ENCODE results near the gene TNIP2.
A peak's percentile ranks its signal among the peaks of the same experiment; 100 is the strongest.
"Not testable (repeated sequence)": the region's sequence is repeated elsewhere in the genome, so short reads cannot be mapped to it uniquely, and the experiment has no call there.

The TNIP2 gene

DNA sequence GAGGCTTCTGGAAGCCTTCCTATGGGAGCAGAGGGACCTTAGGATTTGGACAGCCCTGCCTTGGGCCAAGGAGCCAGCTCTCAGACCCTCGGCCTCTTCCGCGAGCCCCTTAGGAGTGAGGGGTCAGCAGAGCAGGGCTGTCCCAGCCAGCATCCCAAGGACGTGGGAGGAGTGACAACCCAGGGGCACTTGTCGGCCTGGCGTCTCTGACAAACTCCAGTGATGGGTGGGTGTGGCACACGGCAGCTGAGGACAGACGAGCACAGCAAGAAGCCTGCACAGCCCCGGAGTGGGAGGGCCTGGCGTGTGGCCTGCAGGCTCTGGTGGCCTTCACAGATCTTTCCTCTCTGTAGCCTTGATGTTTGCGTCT lies 11.6 kb upstream of the TNIP2 start:
- DNase-seq: no peak

GRCh38 chr4:2767046-2767704 lies 11.0 kb upstream of the TNIP2 start:
- no peak for DNase-seq

- no peak for DNase-seq
Observed at GRCh38 chr4:2765832-2766526, 9.8 kb upstream of the TNIP2 start.

GRCh38 chr4:2763511-2763967 lies 7.4 kb upstream of the TNIP2 start:
- DNase-seq: no peak

DNA sequence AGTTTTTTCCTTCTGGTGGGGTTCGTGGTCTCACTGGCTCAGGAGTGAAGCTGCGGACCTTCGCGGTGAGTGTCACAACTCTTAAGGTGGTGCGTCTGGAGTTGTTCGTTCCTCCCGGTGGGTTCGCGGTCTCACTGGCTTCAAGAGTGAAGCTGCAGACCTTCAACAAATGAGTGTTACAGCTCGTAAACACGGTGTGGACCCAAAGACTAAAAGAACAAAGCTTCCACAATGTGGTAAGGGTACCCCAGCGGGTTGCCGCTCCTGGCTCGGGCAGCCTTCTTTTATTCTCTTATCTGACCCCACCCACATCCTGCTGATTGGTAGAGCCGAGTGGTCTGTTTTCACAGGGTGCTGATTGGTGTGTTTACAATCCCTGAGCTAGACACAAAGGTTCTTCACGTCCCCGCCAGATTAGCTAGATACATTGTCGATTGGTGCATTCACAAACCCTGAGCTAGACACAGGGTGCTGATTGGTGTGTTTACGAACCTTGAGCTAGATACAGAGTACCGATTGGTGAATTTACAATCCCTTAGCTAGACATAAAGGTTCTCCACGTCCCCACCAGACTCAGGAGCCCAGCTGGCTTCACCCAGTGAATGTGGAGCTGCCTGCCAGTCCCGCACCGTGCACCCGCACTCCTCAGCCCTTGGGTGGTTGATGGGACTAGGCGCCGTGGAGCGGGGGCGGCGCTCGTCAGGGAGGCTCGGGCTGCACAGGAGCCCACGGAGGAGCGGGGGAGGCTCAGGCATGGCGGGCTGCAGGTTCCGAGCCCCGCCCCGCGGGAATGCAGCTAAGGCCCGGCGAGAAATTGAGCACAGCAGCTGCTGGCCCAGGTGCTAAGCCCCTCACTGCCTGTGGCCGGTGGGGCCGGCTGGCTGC lies 6.6 kb upstream of the TNIP2 start:
- not testable (repeated sequence) for DNase-seq

- no peak for DNase-seq
Observed at GRCh38 chr4:2762048-2762447, 5.9 kb upstream of the TNIP2 start.

- no peak for DNase-seq
Observed at GRCh38 chr4:2761035-2761923, 5.1 kb upstream of the TNIP2 start.

- no peak for DNase-seq
Observed at GRCh38 chr4:2757426-2757825, 1.3 kb upstream of the TNIP2 start.

DNA sequence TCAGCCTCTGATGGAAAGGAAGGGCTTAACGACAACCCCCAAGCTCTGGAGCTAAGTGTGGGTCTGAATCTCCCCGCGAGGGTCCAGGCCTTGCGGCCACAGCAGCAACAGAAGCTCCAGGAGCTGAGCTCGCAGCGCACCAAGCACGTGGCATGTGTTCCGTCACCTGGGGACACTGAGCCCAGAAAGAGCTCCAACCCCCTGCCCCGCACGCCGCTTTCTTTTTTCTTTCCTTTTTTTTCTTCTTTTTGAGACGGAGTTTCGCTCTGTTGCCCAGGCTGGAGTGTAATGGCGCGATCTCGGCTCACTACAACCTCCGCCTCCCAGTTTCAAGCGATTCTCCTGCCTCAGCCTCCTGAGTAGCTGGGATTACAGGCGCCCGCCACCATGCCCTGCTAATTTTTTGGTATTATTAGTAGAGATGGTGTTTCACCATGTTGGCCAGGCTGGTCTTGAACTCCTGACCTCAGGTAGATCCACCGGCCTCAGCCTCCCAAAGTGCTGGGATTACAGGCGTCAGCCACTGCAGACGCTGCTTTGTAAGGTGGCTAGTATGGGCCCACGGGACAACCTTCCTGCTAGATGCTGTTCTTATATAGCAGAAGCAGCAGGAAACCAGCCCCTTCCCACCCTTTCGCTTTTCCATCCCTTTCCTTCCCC lies 685 bp upstream of the TNIP2 start:
- no peak for DNase-seq

- DNase-seq: no peak
Observed at GRCh38 chr4:2754848-2755819, 1.0 kb downstream of the TNIP2 start.

- no peak for DNase-seq
Observed at GRCh38 chr4:2753436-2753835, 2.7 kb downstream of the TNIP2 start.

GRCh38 chr4:2750719-2751605 lies 5.2 kb downstream of the TNIP2 start:
- DNase-seq: no peak

DNA sequence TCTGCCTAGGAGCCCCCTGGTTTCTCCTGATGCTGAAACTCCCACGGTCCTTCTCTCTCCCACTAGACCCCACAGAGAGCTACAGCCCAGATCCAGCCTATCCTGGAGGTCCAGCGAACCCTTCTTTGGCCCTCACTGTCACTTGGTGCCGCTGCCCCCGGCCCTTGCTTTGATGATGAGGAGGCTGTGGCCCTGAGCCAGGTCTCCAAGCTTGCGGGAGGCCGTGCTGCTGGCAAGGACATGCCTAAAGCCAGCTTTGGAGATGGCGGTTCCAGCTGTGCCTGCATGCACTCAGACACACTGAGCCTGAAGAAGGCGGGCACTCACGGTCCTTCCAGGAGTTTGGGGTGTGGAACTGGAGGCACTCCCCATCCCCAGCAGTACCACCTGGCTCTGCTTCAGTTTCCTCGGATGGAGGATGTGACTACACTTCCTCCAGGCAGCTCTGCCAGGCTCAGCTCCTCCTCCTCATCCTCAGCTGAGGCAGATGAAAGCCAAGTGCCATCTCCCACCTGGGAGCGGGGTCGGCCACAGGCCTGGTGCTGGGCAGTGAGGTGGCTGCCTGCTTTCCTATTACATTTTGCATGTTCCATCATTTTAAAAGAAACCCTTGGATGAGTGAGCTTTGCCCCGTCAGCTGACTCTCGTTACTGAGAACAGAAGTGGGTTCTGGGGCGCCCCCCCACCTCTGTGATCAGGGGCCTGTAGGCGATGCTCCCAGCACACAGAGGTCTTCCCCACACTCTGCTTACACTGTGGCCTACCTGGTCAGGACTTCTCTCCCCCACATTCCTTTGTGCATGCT lies 9.0 kb downstream of the TNIP2 start:
- DNase-seq: no peak

- DNase-seq: peak; percentile 88 to 94
Observed at GRCh38 chr4:2745981-2746806, 9.9 kb downstream of the TNIP2 start.

GRCh38 chr4:2745516-2745915 lies 10.6 kb downstream of the TNIP2 start:
- DNase-seq: no peak

- DNase-seq: no peak
Observed at GRCh38 chr4:2744576-2745270, 11.4 kb downstream of the TNIP2 start.

Data from activated CD4-positive, alpha-beta T cell treated with anti-CD3 and anti-CD28 coated beads for 4 hours (primary cell).